Measurements from ENCODE around the gene BACE1-AS. TPM values are rescaled to one million over a fixed set of nuclear protein-coding genes. Genes with fewer than 3 reads are reported as not detected.

BACE1-AS gene
- polyA plus RNA-seq, 2 of the 4 experiments (the other 2 are of a cell fraction), result 2.0 to 4.4 TPM

- ChIA-PET POLR2A (no interaction called here), CTCF (interaction anchor here (0.6 to 1.5 kb wide), 5 partner anchors 11 to 91 kb away, joined by 3 read pairs; partner anchors contain the start of gene CEP164)
- FAIRE-seq (no peak), ATAC-seq (peak; percentile 98 to 99), DNase-seq (ENCODE audit: low read depth in 1 of 2, low spot score in 1 of 2) (peak; percentile 69 to 81)
- no peaks in the 10 kb centered on the region for H3K9me3 ChIP-seq
- TF ChIP-seq POLR2AphosphoS2 (conservative IDR thresholded peaks at IDR 0.05; ENCODE audit: low read length) (no peak), RAD21 (conservative IDR thresholded peaks at IDR 0.05 in 1 of 2, IDR thresholded peaks at IDR 0.05 in 1 of 2) (peak; percentile 14 to 24; a peak in 1 of 5 replicates), SMC3 (IDR thresholded peaks at IDR 0.05) (peak; percentile 19; the same call in 1 of the 3 replicates), REST (IDR thresholded peaks at IDR 0.05) (no peak), POLR2A (IDR thresholded peaks at IDR 0.05; ENCODE audit: low read length) (0 out of 2 replicates have a peak, but pooled peaks have one; percentile 22), CTCF (IDR thresholded peaks at IDR 0.05) (peak; percentile 20; the same call in 1 of the 3 replicates), MAX (IDR thresholded peaks at IDR 0.05) (0 out of 2 replicates have a peak, but pooled peaks have one; percentile 15), CBX2 (IDR thresholded peaks at IDR 0.05; ENCODE audit: borderline replicate concordance, low read depth) (no peak), TP53 (CRISPR knock-in tag; IDR thresholded peaks at IDR 0.05) (no peak), HOXA7 (CRISPR knock-in tag; IDR thresholded peaks at IDR 0.05) (no peak)
- peak within 1 kb of the TSS; percentile 65 for H3K4me2 ChIP-seq
- WGBS (ENCODE audit: missing lambda C conversion rate), result 18% methylated on average over 22 of the region's 29 CpGs
- peak within 1 kb of the TSS; percentile 57 to 89; a peak in 5 of 6 replicates for H3K27ac ChIP-seq
- peak within 1 kb of the TSS; percentile 70 for H3K4me3 ChIP-seq
- no peaks in the 10 kb centered on the region for H3K4me1 ChIP-seq
Observed at GRCh38 chr11:117316197-117316961, 25.2 kb downstream of the BACE1-AS start, which contains the start of gene BACE1. TSS of gene BACE1 (minus strand) at chr11:117316256. CDS start at chr11:117315795, 461 bp downstream.

GRCh38 chr11:117318738-117319137, 27.6 kb downstream of the BACE1-AS start:
- no peak overlapping the region for H3K4me2 ChIP-seq
- ChIA-PET CTCF (no interaction called here), POLR2A (no interaction called here)
- FAIRE-seq (no peak), ATAC-seq (no peak), DNase-seq (ENCODE audit: low read depth in 1 of 2, low spot score in 1 of 2) (no peak)
- H3K4me3 ChIP-seq, result no peak overlapping the region
- no peak overlapping the region for H3K27ac ChIP-seq
- 76% methylated on average over 7 of the region's 7 CpGs for WGBS (ENCODE audit: missing lambda C conversion rate)
- H3K9me3 ChIP-seq, result no peaks in the 10 kb centered on the region
- H3K4me1 ChIP-seq, result no peaks in the 10 kb centered on the region
- TF ChIP-seq CEBPB (IDR thresholded peaks at IDR 0.05) (no peak), FOSB (CRISPR knock-in tag; IDR thresholded peaks at IDR 0.05) (no peak), BHLHE40 (IDR thresholded peaks at IDR 0.05; ENCODE audit: low read depth, low read length) (no peak), RARB (CRISPR knock-in tag; IDR thresholded peaks at IDR 0.05) (no peak), KDM1A (IDR thresholded peaks at IDR 0.05; ENCODE audit: low read depth) (no peak), ZC3H11A (IDR thresholded peaks at IDR 0.05) (no peak), JUNB (IDR thresholded peaks at IDR 0.05) (no peak), POLR2AphosphoS2 (conservative IDR thresholded peaks at IDR 0.05; ENCODE audit: low read length) (no peak), NFE2L2 (conservative IDR thresholded peaks at IDR 0.05; ENCODE audit: low read length) (no peak), MAFK (IDR thresholded peaks at IDR 0.05; ENCODE audit: partially characterized antibody) (no peak), ZSCAN20 (CRISPR knock-in tag; IDR thresholded peaks at IDR 0.05) (no peak), CHD2 (IDR thresholded peaks at IDR 0.05; ENCODE audit: low read length, partially characterized antibody) (no peak)

Data from A549 (cell line).